ENCODE data around the gene EIF2S2.
"Not testable (repeated sequence)": the region's sequence is repeated elsewhere in the genome, so short reads cannot be mapped to it uniquely, and the experiment has no call there.

The EIF2S2 gene

GRCh38 chr20:34132491-34132890 lies 20.4 kb upstream of the EIF2S2 start:
- peaks cover 14% of the 10 kb centered on the region for H3K27me3 Mint-ChIP-seq
- H3K36me3 Mint-ChIP-seq (ENCODE audit: low read depth); H3K9me3 Mint-ChIP-seq; H3K27ac Mint-ChIP-seq; H3K4me1 Mint-ChIP-seq (ENCODE audit: low read depth); intact Hi-C loops (cut with micrococcal nuclease); H3K4me3 Mint-ChIP-seq: not testable (repeated sequence)

DNA sequence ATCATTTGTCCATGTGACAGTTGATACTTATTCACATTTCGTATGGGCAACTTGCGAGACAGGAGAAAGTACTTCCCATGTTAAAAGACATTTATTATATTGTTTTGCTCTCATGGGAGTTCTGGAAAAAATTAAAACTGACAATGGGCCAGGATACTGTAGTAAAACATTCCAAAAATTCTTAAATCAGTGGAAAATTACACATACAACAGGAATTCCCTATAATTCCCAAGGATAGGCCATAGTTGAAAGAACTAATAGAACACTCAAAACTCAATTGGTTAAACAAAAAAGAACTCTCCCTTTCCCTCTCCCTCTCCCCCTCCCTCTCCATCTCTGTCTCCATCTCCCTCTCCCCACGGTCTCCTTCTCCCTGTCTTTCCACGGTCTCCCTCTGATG lies 19.4 kb upstream of the EIF2S2 start:
- Mint-ChIP-seq H3K36me3 (ENCODE audit: low read depth) (no peaks in the 10 kb centered on the region), H3K4me3 (no peak overlapping the region), H3K27me3 (peaks cover 17% of the 10 kb centered on the region), H3K9me3 (no peaks in the 10 kb centered on the region), H3K27ac (no peak overlapping the region), H3K4me1 (ENCODE audit: low read depth) (no peaks in the 10 kb centered on the region)
- intact Hi-C loops (cut with micrococcal nuclease), result no loop called here

- Mint-ChIP-seq H3K9me3 (no peaks in the 10 kb centered on the region), H3K4me1 (ENCODE audit: low read depth) (peaks cover 5% of the 10 kb centered on the region), H3K36me3 (ENCODE audit: low read depth) (no peaks in the 10 kb centered on the region), H3K27me3 (peaks cover 18% of the 10 kb centered on the region), H3K27ac (no peak overlapping the region), H3K4me3 (no peak overlapping the region)
- intact Hi-C loops (cut with micrococcal nuclease), result loop anchor here (1.0 to 5.0 kb wide), 4 partner anchors 59 to 267 kb away; no protein-coding TSS in a partner anchor
Observed at GRCh38 chr20:34129518-34130162, 17.6 kb upstream of the EIF2S2 start.

- intact Hi-C loops (cut with micrococcal nuclease), result loop anchor here (2.0 to 5.0 kb wide), 3 partner anchors 195 to 265 kb away; no protein-coding TSS in a partner anchor
- Mint-ChIP-seq H3K27me3 (peaks cover 18% of the 10 kb centered on the region), H3K4me1 (ENCODE audit: low read depth) (peaks cover 11% of the 10 kb centered on the region), H3K9me3 (no peaks in the 10 kb centered on the region), H3K36me3 (ENCODE audit: low read depth) (no peaks in the 10 kb centered on the region), H3K27ac (no peak overlapping the region), H3K4me3 (no peak overlapping the region)
Observed at GRCh38 chr20:34127792-34128191, 15.7 kb upstream of the EIF2S2 start.

GRCh38 chr20:34124469-34125249 lies 12.6 kb upstream of the EIF2S2 start:
- Mint-ChIP-seq H3K36me3 (ENCODE audit: low read depth) (no peaks in the 10 kb centered on the region), H3K4me1 (ENCODE audit: low read depth) (peaks cover 11% of the 10 kb centered on the region), H3K4me3 (no peak overlapping the region), H3K27ac (no peak overlapping the region), H3K27me3 (peaks cover 16% of the 10 kb centered on the region), H3K9me3 (no peaks in the 10 kb centered on the region)
- intact Hi-C loops (cut with micrococcal nuclease), result loop anchor here (5.0 kb wide), 2 partner anchors 192 to 262 kb away; no protein-coding TSS in a partner anchor

- H3K36me3 Mint-ChIP-seq (ENCODE audit: low read depth), result no peaks in the 10 kb centered on the region
- no peaks in the 10 kb centered on the region for H3K9me3 Mint-ChIP-seq
- peaks cover 6% of the 10 kb centered on the region for H3K27me3 Mint-ChIP-seq
- intact Hi-C loops (cut with micrococcal nuclease), result no loop called here
- H3K4me1 Mint-ChIP-seq (ENCODE audit: low read depth), result peaks cover 11% of the 10 kb centered on the region
- no peak overlapping the region for H3K4me3 Mint-ChIP-seq
- H3K27ac Mint-ChIP-seq, result no peak overlapping the region
Observed at GRCh38 chr20:34123309-34123708, 11.3 kb upstream of the EIF2S2 start.

DNA sequence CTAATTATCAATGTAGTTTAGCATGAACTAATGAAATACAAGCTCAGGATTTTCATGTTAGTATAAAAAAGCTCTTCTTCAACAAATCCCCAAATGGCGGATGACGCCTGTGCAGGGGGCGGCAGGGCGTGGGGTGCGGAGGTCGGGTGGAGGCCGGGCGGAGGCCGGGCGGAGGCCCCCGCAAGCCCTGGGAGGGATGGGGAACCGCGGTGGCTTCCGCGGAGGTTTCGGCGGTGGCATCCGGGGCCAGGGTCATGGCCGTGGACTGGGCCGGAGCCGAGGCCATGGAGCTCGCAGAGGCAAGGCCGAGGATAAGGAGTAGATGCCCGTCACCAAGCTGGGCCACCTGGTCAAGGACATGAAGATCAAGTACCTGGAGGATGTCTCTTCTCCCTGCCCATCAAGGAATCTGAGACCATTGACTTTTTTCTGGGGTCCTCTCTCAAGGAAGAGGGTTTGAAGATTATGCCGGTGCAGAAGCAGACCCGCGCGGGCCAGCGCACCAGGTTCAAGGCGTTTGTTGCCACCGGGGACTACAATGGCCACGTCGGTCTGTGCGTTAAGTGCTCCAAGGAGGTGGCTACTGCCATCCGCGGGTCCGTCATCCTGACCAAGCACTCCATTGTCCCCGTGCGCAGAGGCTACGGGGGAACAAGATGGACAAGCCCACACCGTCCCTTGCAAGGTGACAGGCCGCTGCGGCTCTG lies 10.4 kb upstream of the EIF2S2 start:
- Mint-ChIP-seq H3K4me3 (no peak overlapping the region), H3K36me3 (ENCODE audit: low read depth) (no peaks in the 10 kb centered on the region), H3K9me3 (no peaks in the 10 kb centered on the region), H3K27ac (no peak overlapping the region), H3K27me3 (peaks cover 6% of the 10 kb centered on the region), H3K4me1 (ENCODE audit: low read depth) (peaks cover 11% of the 10 kb centered on the region)
- intact Hi-C loops (cut with micrococcal nuclease), result no loop called here

- peaks cover 11% of the 10 kb centered on the region for H3K4me1 Mint-ChIP-seq (ENCODE audit: low read depth)
- H3K27ac Mint-ChIP-seq, result no peak overlapping the region
- no peak overlapping the region for H3K4me3 Mint-ChIP-seq
- H3K27me3 Mint-ChIP-seq, result no peaks in the 10 kb centered on the region
- H3K9me3 Mint-ChIP-seq, result no peaks in the 10 kb centered on the region
- intact Hi-C loops (cut with micrococcal nuclease), result no loop called here
- H3K36me3 Mint-ChIP-seq (ENCODE audit: low read depth), result no peaks in the 10 kb centered on the region
Observed at GRCh38 chr20:34120213-34120612, 8.2 kb upstream of the EIF2S2 start.

GRCh38 chr20:34115232-34115631 lies 3.2 kb upstream of the EIF2S2 start:
- Mint-ChIP-seq H3K36me3 (ENCODE audit: low read depth) (peaks cover 13% of the 10 kb centered on the region), H3K27me3 (no peaks in the 10 kb centered on the region), H3K4me1 (ENCODE audit: low read depth) (peaks cover 17% of the 10 kb centered on the region), H3K27ac (no peak overlapping the region), H3K9me3 (no peaks in the 10 kb centered on the region), H3K4me3 (no peak overlapping the region)
- intact Hi-C loops (cut with micrococcal nuclease), result no loop called here

DNA sequence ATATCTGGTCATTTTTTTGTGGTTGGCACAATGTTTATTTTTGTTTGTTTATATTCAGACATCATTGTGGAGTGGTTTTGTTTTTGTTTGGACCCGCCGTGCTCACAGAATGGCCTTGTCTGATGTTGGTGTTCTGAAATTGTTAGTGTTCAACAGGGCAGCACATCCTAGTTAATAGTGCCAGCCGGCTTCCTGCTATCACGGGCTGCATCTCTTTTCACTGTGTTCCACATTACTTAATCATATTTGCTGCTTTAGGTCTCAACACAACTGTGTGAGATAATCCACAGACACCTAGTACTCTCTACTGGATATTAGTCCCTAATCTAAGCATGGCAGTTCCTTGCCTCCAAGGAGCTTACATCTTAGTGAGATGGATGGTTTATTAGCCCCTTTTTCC lies 2.8 kb upstream of the EIF2S2 start:
- Mint-ChIP-seq H3K27ac (no peak overlapping the region), H3K4me3 (no peak overlapping the region), H3K27me3 (no peaks in the 10 kb centered on the region), H3K4me1 (ENCODE audit: low read depth) (peaks cover 20% of the 10 kb centered on the region), H3K36me3 (ENCODE audit: low read depth) (peaks cover 13% of the 10 kb centered on the region), H3K9me3 (no peaks in the 10 kb centered on the region)
- intact Hi-C loops (cut with micrococcal nuclease), result loop anchor here (5.0 kb wide), 1 partner anchor 123 kb away; the partner anchor contains the start of gene RALY

DNA sequence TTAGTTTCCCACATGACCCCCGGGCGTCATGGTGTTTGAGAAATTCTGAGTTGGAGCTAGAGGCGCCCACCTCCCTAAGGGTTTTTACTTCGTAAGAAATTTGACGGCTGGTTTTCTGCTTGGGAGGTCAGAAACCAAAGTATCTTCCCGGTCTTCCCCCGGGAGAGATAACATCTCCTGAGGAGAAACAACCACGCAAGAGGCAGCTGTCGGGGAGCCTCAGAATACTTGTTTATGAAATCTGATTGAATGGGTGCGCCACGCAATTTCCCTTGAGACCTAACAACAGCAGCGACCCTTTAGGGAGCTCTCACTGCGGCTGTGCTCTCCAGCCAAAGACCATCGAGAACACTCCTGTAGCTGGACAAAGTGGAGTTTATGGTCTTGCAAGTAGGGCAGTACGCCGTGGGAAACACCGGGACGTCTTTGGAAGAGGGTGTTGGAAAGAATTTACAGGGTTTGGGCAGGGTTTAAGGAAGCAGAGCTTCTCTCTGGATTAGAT lies 608 bp upstream of the EIF2S2 start:
- peak overlapping the region; percentile 91 for H3K27ac Mint-ChIP-seq
- H3K27me3 Mint-ChIP-seq, result no peaks in the 10 kb centered on the region
- H3K36me3 Mint-ChIP-seq (ENCODE audit: low read depth), result peaks cover 29% of the 10 kb centered on the region
- intact Hi-C loops (cut with micrococcal nuclease), result loop anchor here (1.0 to 5.0 kb wide), 2 partner anchors 120 to 300 kb away; partner anchors contain the start of gene RALY
- H3K4me1 Mint-ChIP-seq (ENCODE audit: low read depth), result peaks cover 33% of the 10 kb centered on the region
- H3K9me3 Mint-ChIP-seq, result no peaks in the 10 kb centered on the region
- peak overlapping the region; percentile 96 for H3K4me3 Mint-ChIP-seq

- no peaks in the 10 kb centered on the region for H3K27me3 Mint-ChIP-seq
- H3K27ac Mint-ChIP-seq, result peak overlapping the region; percentile 91
Observed at GRCh38 chr20:34110745-34111641, 1.1 kb downstream of the EIF2S2 start.

More at GRCh38 chr20:34110745-34111641, 1.1 kb downstream of the EIF2S2 start:
- no peaks in the 10 kb centered on the region for H3K9me3 Mint-ChIP-seq
- intact Hi-C loops (cut with micrococcal nuclease), result loop anchor here (5.0 kb wide), 1 partner anchor 119 kb away; the partner anchor contains the start of gene RALY
- H3K4me3 Mint-ChIP-seq, result peak overlapping the region; percentile 96
- peaks cover 39% of the 10 kb centered on the region for H3K36me3 Mint-ChIP-seq (ENCODE audit: low read depth)
- peaks cover 46% of the 10 kb centered on the region for H3K4me1 Mint-ChIP-seq (ENCODE audit: low read depth)

Data from dendritic cell treated with granulocyte-macrophage colony-stimulating factor and Interleukin-4, amounts not matched to agents 40 ng/mL and 50 ng/mL, for 4 days (primary cell).